ENCODE data around the gene FBXW4.

DNA sequence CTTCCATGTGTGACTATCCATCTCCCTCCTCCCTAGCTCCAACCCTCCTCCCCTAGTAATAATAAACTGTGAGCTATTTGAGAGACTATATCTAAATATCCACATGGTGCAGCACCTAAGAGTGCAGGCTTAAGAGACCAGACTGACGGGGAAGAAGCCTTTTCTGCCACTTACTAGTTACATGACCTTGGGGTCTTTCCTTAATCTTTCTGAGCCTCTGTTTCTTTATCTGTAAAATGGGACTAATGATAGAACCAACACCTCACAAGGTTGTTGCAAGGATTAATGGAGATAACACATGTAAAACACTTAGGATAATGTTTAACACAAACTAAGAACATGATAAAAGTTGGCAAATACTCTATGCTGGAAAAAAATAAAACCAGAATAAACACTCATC, 37.1 kb upstream of the FBXW4 start:
- TF ChIP-seq CTCF (IDR thresholded peaks at IDR 0.05): no peak
- TF ChIP-seq ZFX (IDR thresholded peaks at IDR 0.05; ENCODE audit: borderline replicate concordance): no peak

Data from 22Rv1 (cell line).